Rectal smooth muscle tissue (tissue), 1 donor: ENCODE results near the gene GPBP1.
A peak's percentile ranks its signal among the peaks of the same experiment; 100 is the strongest.

Experiments
- H3K27ac ChIP-seq: one replicate; pipeline ENCODE4 v1.7.0; 2013; ENCODE audit warnings: low read depth, low read length, inconsistent platforms
- H3K27me3 ChIP-seq: one replicate; pipeline ENCODE4 v1.7.0; 2013; ENCODE audit warnings: low read length; ENCODE audit not compliant: control insufficient read depth, insufficient read depth
- H3K36me3 ChIP-seq: one replicate; pipeline ENCODE4 v1.7.0; 2013; ENCODE audit warnings: low read length; ENCODE audit not compliant: control insufficient read depth, insufficient read depth
- H3K4me1 ChIP-seq: one replicate; pipeline ENCODE4 v1.7.0; 2013; ENCODE audit warnings: low read length; ENCODE audit not compliant: control insufficient read depth, insufficient read depth
- H3K4me3 ChIP-seq: one replicate; pipeline ENCODE4 v1.7.0; 2013; ENCODE audit warnings: low read length
- H3K9ac ChIP-seq: one replicate; pipeline ENCODE4 v1.7.0; 2013; ENCODE audit warnings: low read length

The GPBP1 gene

GRCh38 chr5:57195060-57195459 lies 21.2 kb downstream of the GPBP1 start:
- H3K27ac ChIP-seq, result no peak overlapping the region
- H3K4me3 ChIP-seq, result no peak overlapping the region
- H3K9ac ChIP-seq, result no peak overlapping the region
- no peaks in the 10 kb centered on the region for H3K4me1 ChIP-seq
- no peaks in the 10 kb centered on the region for H3K27me3 ChIP-seq
- H3K36me3 ChIP-seq, result no peaks in the 10 kb centered on the region

- no peaks in the 10 kb centered on the region for H3K36me3 ChIP-seq
- H3K4me1 ChIP-seq, result peaks cover 7% of the 10 kb centered on the region
- H3K4me3 ChIP-seq, result no peak overlapping the region
- no peak overlapping the region for H3K9ac ChIP-seq
- no peaks in the 10 kb centered on the region for H3K27me3 ChIP-seq
- no peak overlapping the region for H3K27ac ChIP-seq
These were observed 26.0 kb downstream of the GPBP1 start for GRCh38 chr5:57199866-57200265.

- Histone ChIP-seq H3K27ac (no peak overlapping the region), H3K4me3 (no peak overlapping the region), H3K36me3 (no peaks in the 10 kb centered on the region), H3K27me3 (no peaks in the 10 kb centered on the region), H3K4me1 (peaks cover 20% of the 10 kb centered on the region), H3K9ac (no peak overlapping the region)
These were observed 29.0 kb downstream of the GPBP1 start for GRCh38 chr5:57202811-57203210.

- H3K9ac ChIP-seq, result no peak overlapping the region
- H3K4me1 ChIP-seq, result peaks cover 17% of the 10 kb centered on the region
- H3K4me3 ChIP-seq, result peak overlapping the region; percentile 10
- H3K36me3 ChIP-seq, result no peaks in the 10 kb centered on the region
- no peaks in the 10 kb centered on the region for H3K27me3 ChIP-seq
- peak overlapping the region; percentile 69 for H3K27ac ChIP-seq
These were observed 33.3 kb downstream of the GPBP1 start for GRCh38 chr5:57207007-57207653.

- Histone ChIP-seq H3K27me3 (no peaks in the 10 kb centered on the region), H3K4me3 (peak overlapping the region; percentile 10), H3K36me3 (no peaks in the 10 kb centered on the region), H3K4me1 (peaks cover 14% of the 10 kb centered on the region), H3K27ac (peak overlapping the region; percentile 72), H3K9ac (no peak overlapping the region)
These were observed 33.8 kb downstream of the GPBP1 start for GRCh38 chr5:57207681-57208080.

- H3K4me3 ChIP-seq, result no peak overlapping the region
- H3K27me3 ChIP-seq, result no peaks in the 10 kb centered on the region
- H3K27ac ChIP-seq, result no peak overlapping the region
- H3K9ac ChIP-seq, result no peak overlapping the region
- H3K36me3 ChIP-seq, result no peaks in the 10 kb centered on the region
- peaks cover 14% of the 10 kb centered on the region for H3K4me1 ChIP-seq
These were observed 35.6 kb downstream of the GPBP1 start for GRCh38 chr5:57209316-57210040.

GRCh38 chr5:57210633-57211032 lies 36.8 kb downstream of the GPBP1 start:
- H3K27me3 ChIP-seq, result no peaks in the 10 kb centered on the region
- no peak overlapping the region for H3K27ac ChIP-seq
- H3K9ac ChIP-seq, result no peak overlapping the region
- peaks cover 9% of the 10 kb centered on the region for H3K4me1 ChIP-seq
- no peak overlapping the region for H3K4me3 ChIP-seq
- no peaks in the 10 kb centered on the region for H3K36me3 ChIP-seq

GRCh38 chr5:57211039-57211438 lies 37.2 kb downstream of the GPBP1 start:
- no peaks in the 10 kb centered on the region for H3K27me3 ChIP-seq
- H3K9ac ChIP-seq, result no peak overlapping the region
- H3K27ac ChIP-seq, result no peak overlapping the region
- no peaks in the 10 kb centered on the region for H3K36me3 ChIP-seq
- peaks cover 9% of the 10 kb centered on the region for H3K4me1 ChIP-seq
- H3K4me3 ChIP-seq, result no peak overlapping the region

- no peaks in the 10 kb centered on the region for H3K27me3 ChIP-seq
- no peak overlapping the region for H3K4me3 ChIP-seq
- no peak overlapping the region for H3K27ac ChIP-seq
- no peak overlapping the region for H3K9ac ChIP-seq
- H3K4me1 ChIP-seq, result no peaks in the 10 kb centered on the region
- H3K36me3 ChIP-seq, result no peaks in the 10 kb centered on the region
These were observed 41.9 kb downstream of the GPBP1 start for GRCh38 chr5:57215629-57216195.

- H3K4me3 ChIP-seq, result no peak overlapping the region
- no peak overlapping the region for H3K27ac ChIP-seq
- no peaks in the 10 kb centered on the region for H3K36me3 ChIP-seq
- no peaks in the 10 kb centered on the region for H3K27me3 ChIP-seq
- no peaks in the 10 kb centered on the region for H3K4me1 ChIP-seq
- no peak overlapping the region for H3K9ac ChIP-seq
These were observed 42.9 kb downstream of the GPBP1 start for GRCh38 chr5:57216714-57217113.

GRCh38 chr5:57219386-57219785 lies 45.5 kb downstream of the GPBP1 start:
- Histone ChIP-seq H3K4me1 (no peaks in the 10 kb centered on the region), H3K27ac (no peak overlapping the region), H3K4me3 (no peak overlapping the region), H3K27me3 (no peaks in the 10 kb centered on the region), H3K9ac (no peak overlapping the region), H3K36me3 (no peaks in the 10 kb centered on the region)

- H3K9ac ChIP-seq, result no peak overlapping the region
- no peaks in the 10 kb centered on the region for H3K4me1 ChIP-seq
- H3K27me3 ChIP-seq, result no peaks in the 10 kb centered on the region
- no peak overlapping the region for H3K4me3 ChIP-seq
- H3K27ac ChIP-seq, result no peak overlapping the region
- H3K36me3 ChIP-seq, result peaks cover 4% of the 10 kb centered on the region
These were observed 47.2 kb downstream of the GPBP1 start for GRCh38 chr5:57221049-57221568.
